ENCODE measurements around the gene RAB6A. TPM values are rescaled to one million over a fixed set of nuclear protein-coding genes. Genes with fewer than 3 reads are reported as not detected.

The RAB6A gene
- total RNA-seq, 2 experiments from 2014 or later: 97.7 to 101 TPM

DNA sequence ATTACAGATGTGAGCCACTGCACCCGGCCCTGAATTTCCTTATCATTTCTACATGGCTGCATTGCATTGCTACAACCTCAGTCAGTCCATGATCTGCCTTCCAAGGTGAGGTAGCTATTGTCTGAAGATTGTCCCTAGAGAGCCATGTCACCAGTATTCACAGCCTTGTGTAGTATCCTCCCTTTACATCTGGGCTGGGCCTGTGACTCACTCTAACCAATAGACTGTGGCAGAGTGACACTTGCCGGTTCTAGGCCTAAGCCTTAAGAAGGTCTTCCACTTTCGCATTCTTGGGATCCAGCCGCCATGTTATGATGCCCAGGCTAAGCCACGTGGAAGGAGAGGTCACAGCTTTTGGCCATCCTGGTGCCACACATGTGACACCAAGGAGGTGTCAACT lies 124.6 kb downstream of the RAB6A start:
- CTCF ChIA-PET: interaction anchor here (4.6 kb wide), 1 partner anchor 10 kb away, joined by 32 read pairs; no protein-coding TSS in a partner anchor
- H3K27me3 Mint-ChIP-seq (ENCODE audit: low read depth): no peaks in the 10 kb centered on the region
- POLR2A ChIA-PET: interaction anchor here (0.5 to 1.2 kb wide), 2 partner anchors 13 to 693 kb away, joined by 3 to 5 read pairs; no protein-coding TSS in a partner anchor
- peaks cover 17% of the 10 kb centered on the region for H3K4me1 Mint-ChIP-seq (ENCODE audit: low read depth)
- H3K4me3 Mint-ChIP-seq: no peak overlapping the region
- no peak for DNase-seq
- ATAC-seq: no peak
- no peaks in the 10 kb centered on the region for H3K36me3 Mint-ChIP-seq (ENCODE audit: low read depth)
- H3K27ac Mint-ChIP-seq: no peak overlapping the region
- H3K9me3 Mint-ChIP-seq (ENCODE audit: insufficient read depth): no peaks in the 10 kb centered on the region

DNA sequence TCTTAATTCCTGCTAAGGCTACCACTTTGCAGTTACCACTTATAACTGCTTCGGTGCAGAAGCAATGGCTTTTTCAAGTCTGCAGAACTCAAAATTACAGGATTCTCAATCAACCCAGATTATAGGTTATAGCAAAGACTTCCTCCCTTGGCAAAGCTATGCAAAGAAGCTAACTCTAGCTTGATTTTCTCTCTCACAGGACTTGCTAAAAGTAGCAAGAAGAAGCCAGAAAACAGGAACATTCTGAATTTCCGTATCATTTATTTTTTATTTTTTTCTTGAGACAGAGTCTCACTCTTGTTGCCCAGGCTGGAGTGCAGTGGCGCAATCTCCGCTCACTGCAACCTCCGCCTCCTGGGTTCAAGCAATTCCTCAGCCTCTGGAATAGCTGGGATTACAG lies 125.2 kb downstream of the RAB6A start:
- H3K27me3 Mint-ChIP-seq (ENCODE audit: low read depth): no peaks in the 10 kb centered on the region
- ATAC-seq: no peak
- no peak overlapping the region for H3K4me3 Mint-ChIP-seq
- no peak for DNase-seq
- no peaks in the 10 kb centered on the region for H3K36me3 Mint-ChIP-seq (ENCODE audit: low read depth)
- ChIA-PET CTCF (interaction anchor here (4.6 kb wide), 1 partner anchor 9 kb away, joined by 32 read pairs; no protein-coding TSS in a partner anchor), POLR2A (interaction anchor here (0.5 to 1.2 kb wide), 2 partner anchors 14 to 693 kb away, joined by 3 to 5 read pairs; no protein-coding TSS in a partner anchor)
- H3K9me3 Mint-ChIP-seq (ENCODE audit: insufficient read depth): no peaks in the 10 kb centered on the region
- peaks cover 16% of the 10 kb centered on the region for H3K4me1 Mint-ChIP-seq (ENCODE audit: low read depth)
- H3K27ac Mint-ChIP-seq: no peak overlapping the region

DNA sequence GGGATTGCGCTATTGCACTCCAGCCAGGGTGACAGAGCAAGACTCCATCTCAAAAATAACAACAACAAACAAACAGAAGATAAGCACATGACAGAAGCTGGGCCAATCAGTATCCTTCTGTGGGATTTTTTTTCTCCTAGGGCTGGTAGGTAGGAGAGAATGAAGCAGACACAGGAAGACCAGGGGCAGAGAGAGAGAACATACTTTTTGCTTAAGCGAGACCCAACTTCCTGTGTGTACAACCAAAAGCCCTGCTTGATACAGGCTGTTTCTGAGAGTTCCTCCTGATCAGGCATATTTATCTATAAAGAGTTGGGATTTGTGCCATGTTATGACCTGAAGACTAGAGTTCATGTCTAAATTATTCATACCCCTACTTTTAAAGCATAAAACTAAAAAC lies 126.9 kb downstream of the RAB6A start:
- H3K4me1 Mint-ChIP-seq (ENCODE audit: low read depth): peaks cover 10% of the 10 kb centered on the region
- POLR2A ChIA-PET: no interaction called here
- H3K36me3 Mint-ChIP-seq (ENCODE audit: low read depth): no peaks in the 10 kb centered on the region
- no peak overlapping the region for H3K4me3 Mint-ChIP-seq
- no peaks in the 10 kb centered on the region for H3K27me3 Mint-ChIP-seq (ENCODE audit: low read depth)
- DNase-seq (no peak), ATAC-seq (peak; percentile 39)
- peak overlapping the region; percentile 37 for H3K27ac Mint-ChIP-seq
- CTCF ChIA-PET: interaction anchor here (0.6 to 1.3 kb wide), 2 partner anchors 8 to 27 kb away, joined by 3 to 5 read pairs; no protein-coding TSS in a partner anchor
- H3K9me3 Mint-ChIP-seq (ENCODE audit: insufficient read depth): no peaks in the 10 kb centered on the region

DNA sequence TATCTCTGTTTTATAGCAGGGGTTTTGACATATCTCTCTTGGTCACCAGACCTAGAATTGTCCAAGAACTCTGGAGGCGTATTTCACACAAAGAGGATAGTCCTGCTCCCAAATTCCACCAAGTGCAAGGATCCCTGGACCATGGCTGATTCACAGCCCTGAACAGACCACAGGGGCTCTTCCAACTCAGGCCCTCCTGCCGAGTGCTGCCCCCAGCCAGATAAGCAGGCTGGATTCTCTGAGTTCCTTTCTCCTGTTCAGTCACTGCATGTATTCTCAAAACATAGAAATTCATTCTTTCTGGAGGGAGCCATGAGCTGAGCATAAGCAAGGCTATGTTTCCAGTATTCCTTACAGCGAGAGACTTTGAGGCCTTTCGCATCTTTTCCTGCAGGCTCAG lies 127.9 kb downstream of the RAB6A start:
- Mint-ChIP-seq H3K9me3 (ENCODE audit: insufficient read depth) (no peaks in the 10 kb centered on the region), H3K27me3 (ENCODE audit: low read depth) (no peaks in the 10 kb centered on the region), H3K27ac (no peak overlapping the region), H3K4me3 (no peak overlapping the region), H3K36me3 (ENCODE audit: low read depth) (no peaks in the 10 kb centered on the region), H3K4me1 (ENCODE audit: low read depth) (peaks cover 10% of the 10 kb centered on the region)
- DNase-seq: no peak
- ATAC-seq: no peak
- POLR2A ChIA-PET: no interaction called here
- CTCF ChIA-PET: interaction anchor here (1.3 kb wide), 1 partner anchor 28 kb away, joined by 5 read pairs; no protein-coding TSS in a partner anchor

DNA sequence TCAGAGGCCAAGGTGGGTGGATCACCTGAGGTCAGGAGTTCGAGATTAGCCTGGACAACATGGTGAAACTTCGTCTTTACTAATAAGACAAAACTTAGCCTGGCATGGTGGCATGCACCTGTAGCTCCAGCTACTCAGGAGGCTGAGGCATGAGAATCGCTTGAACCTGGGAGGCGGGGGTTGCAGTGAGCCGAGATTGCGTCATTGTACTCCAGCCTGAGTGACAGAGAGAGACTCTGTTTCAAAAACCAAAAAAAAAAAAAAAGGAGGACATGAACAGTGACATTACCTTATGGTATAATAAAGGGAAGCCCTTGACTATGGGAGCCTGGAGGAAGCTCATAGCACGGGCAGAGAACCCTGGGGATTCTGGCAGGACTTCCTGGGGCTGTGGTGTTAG lies 131.0 kb downstream of the RAB6A start:
- H3K9me3 Mint-ChIP-seq (ENCODE audit: insufficient read depth): no peaks in the 10 kb centered on the region
- peaks cover 12% of the 10 kb centered on the region for H3K4me1 Mint-ChIP-seq (ENCODE audit: low read depth)
- no peak overlapping the region for H3K4me3 Mint-ChIP-seq
- ATAC-seq: no peak
- ChIA-PET CTCF (no interaction called here), POLR2A (no interaction called here)
- no peak for DNase-seq
- H3K36me3 Mint-ChIP-seq (ENCODE audit: low read depth): no peaks in the 10 kb centered on the region
- H3K27ac Mint-ChIP-seq: no peak overlapping the region
- H3K27me3 Mint-ChIP-seq (ENCODE audit: low read depth): no peaks in the 10 kb centered on the region

DNA sequence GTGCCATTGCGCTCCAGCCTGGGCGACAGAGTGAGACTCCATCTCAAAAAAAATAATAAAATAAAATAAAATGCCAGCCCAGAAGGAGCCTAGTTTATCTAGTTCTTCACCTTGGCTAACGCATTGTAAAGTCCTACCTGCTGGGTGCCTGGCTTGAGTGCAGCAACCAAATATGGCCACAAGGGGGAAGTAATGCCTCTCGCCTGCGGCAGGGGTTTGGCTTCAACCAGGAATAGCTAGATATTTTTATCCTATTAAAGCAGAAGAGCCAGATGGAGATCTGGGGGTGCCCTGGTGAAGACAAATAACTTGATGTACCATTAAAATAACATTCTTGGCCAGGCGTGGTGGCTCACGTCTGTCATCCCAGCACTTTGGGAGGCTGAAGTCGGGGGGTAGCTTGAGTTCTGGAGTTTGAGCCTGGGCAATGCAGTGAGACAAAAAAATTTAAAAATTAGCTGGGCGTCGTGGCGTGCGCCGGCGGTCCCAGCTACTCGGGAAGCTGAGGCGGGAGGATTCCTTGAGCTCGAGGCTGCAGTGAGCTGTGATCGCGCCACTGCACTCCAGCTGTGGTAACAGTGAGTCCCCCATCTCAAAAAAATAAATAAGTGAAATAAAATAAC lies 135.1 kb downstream of the RAB6A start:
- Mint-ChIP-seq H3K27me3 (ENCODE audit: low read depth) (peaks cover 25% of the 10 kb centered on the region), H3K4me3 (no peak overlapping the region), H3K27ac (no peak overlapping the region), H3K36me3 (ENCODE audit: low read depth) (no peaks in the 10 kb centered on the region), H3K9me3 (ENCODE audit: insufficient read depth) (no peaks in the 10 kb centered on the region), H3K4me1 (ENCODE audit: low read depth) (peaks cover 2% of the 10 kb centered on the region)
- peak; percentile 76 for DNase-seq
- CTCF ChIA-PET: interaction anchor here (0.6 to 6.7 kb wide), 58 partner anchors 8 to 318 kb away, joined by 3 to 165 read pairs (median 4); partner anchors contain the start of genes ARHGEF17, FAM168A and PLEKHB1
- ATAC-seq: peak; percentile 87
- POLR2A ChIA-PET: interaction anchor here (0.9 to 1.3 kb wide), 3 partner anchors 21 to 34 kb away, joined by 3 to 5 read pairs (median 4); partner anchors contain the start of gene PLEKHB1

Other genes with a start within 250 kb of the RAB6A start
- 10 to 100 TPM; 25.9 to 27.8 TPM for gene FAM168A, start 163.0 kb downstream of the RAB6A start, total RNA-seq
- 10 to 100 TPM in 1 of 2 experiments, 1 to 10 TPM in 1; 10.0 to 11.6 TPM for gene PLEKHB1, start 114.5 kb downstream of the RAB6A start, total RNA-seq
- 10 to 100 TPM; 45.1 to 46.0 TPM for gene MRPL48, start 26.8 kb upstream of the RAB6A start, total RNA-seq
- 10 to 100 TPM; 62.0 to 67.7 TPM for gene COA4, start 115.8 kb upstream of the RAB6A start, total RNA-seq
- 10 to 100 TPM; 17.9 to 19.6 TPM for gene PAAF1, start 115.9 kb upstream of the RAB6A start, total RNA-seq
- gene DNAJB13, start 190.0 kb upstream of the RAB6A start, total RNA-seq: not detected
- 100 to 1,000 TPM; 205 to 218 TPM for gene UCP2, start 221.8 kb upstream of the RAB6A start, total RNA-seq
- gene UCP3, start 248.0 kb upstream of the RAB6A start, total RNA-seq: 1 to 10 TPM; 2.9 TPM